C4-2B (cell line): ENCODE results near the gene CDKAL1.

ENCODE experiments used
- ZFX ChIP-seq: fragments of 450-650 bp; IDR thresholded peaks from 2 replicates; pipeline ENCODE4 v1.6.1; 2017
- TF ChIP-seq, protein P1 (sequence below): fragments of 450-650 bp; conservative IDR thresholded peaks from 2 replicates; pipeline ENCODE4 v1.5.1; 2017; ENCODE audit warnings: mild to moderate bottlenecking

DNA sequence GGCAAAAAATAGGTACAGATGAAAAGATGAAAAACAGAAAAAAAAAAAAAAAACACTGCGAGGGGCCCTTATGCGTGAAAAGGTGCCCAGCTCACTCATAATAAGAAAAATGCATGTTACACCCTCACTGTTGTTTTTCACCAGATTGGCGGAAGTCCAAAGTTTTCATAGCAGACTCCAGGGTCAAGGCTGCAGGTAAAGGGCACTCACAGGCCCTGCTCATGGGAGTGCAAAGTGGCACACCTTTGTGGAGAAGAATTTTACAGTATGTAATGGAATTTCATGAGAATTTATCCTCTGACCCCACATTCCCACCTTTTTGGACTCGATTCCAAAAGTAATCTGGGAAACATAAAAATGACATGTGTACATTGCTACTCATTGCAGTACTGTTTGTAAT lies 108.2 kb downstream of the CDKAL1 start:
- TF ChIP-seq, protein P1, sequence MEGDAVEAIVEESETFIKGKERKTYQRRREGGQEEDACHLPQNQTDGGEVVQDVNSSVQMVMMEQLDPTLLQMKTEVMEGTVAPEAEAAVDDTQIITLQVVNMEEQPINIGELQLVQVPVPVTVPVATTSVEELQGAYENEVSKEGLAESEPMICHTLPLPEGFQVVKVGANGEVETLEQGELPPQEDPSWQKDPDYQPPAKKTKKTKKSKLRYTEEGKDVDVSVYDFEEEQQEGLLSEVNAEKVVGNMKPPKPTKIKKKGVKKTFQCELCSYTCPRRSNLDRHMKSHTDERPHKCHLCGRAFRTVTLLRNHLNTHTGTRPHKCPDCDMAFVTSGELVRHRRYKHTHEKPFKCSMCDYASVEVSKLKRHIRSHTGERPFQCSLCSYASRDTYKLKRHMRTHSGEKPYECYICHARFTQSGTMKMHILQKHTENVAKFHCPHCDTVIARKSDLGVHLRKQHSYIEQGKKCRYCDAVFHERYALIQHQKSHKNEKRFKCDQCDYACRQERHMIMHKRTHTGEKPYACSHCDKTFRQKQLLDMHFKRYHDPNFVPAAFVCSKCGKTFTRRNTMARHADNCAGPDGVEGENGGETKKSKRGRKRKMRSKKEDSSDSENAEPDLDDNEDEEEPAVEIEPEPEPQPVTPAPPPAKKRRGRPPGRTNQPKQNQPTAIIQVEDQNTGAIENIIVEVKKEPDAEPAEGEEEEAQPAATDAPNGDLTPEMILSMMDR: no peak
- no peak for TF ChIP-seq ZFX
